Neural cell (in vitro differentiated cells): ENCODE results near the gene SPATA31E1. TPM values are rescaled to one million over a fixed set of nuclear protein-coding genes. Genes with fewer than 3 reads are reported as not detected.
"Not testable (repeated sequence)": the region's sequence is repeated elsewhere in the genome, so short reads cannot be mapped to it uniquely, and the experiment has no call there.

ENCODE experiments used
- H2AFZ ChIP-seq: fragments of 200-600, 300-800 bp; sonication (generic), shearing (Covaris generic); 2 replicates; pipeline ENCODE4 v1.6.0; 2014; ENCODE audit warnings: low read depth, mild to moderate bottlenecking, antibody characterized with exemption, low read length, moderate library complexity
- H3F3A ChIP-seq: fragments of 200-600 bp; shearing (Covaris generic); 2 replicates; pipeline ENCODE4 v1.6.1; 2016; ENCODE audit warnings: mild to moderate bottlenecking, moderate library complexity, mixed read lengths, antibody characterized with exemption, low read length; ENCODE audit not compliant: insufficient read depth, poor library complexity, severe bottlenecking
- H3K27ac ChIP-seq: fragments of 200-600, 300-800 bp; sonication (generic), shearing (Covaris generic); 2 replicates; pipeline ENCODE4 v1.5.1; 2014; ENCODE audit warnings: mild to moderate bottlenecking, low read length, moderate library complexity
- H3K27me3 ChIP-seq: fragments of 300-800, 200-600 bp; sonication (generic), shearing (Covaris generic); 2 replicates; pipeline ENCODE4 v1.6.0; 2014; ENCODE audit warnings: mild to moderate bottlenecking, low read depth, low read length, moderate library complexity; ENCODE audit not compliant: insufficient read depth
- H3K36me3 ChIP-seq: fragments of 300-800, 200-600 bp; sonication (generic), shearing (Covaris generic); 2 replicates; pipeline ENCODE4 v1.5.1; 2014; ENCODE audit warnings: mild to moderate bottlenecking, antibody characterized with exemption, low read length, moderate library complexity; ENCODE audit not compliant: insufficient read depth
- H3K4me2 ChIP-seq: fragments of 300-800, 200-600 bp; sonication (generic), shearing (Covaris generic); 2 replicates; pipeline ENCODE4 v1.6.0; 2014; ENCODE audit warnings: mild to moderate bottlenecking, low read length
- H3K4me3 ChIP-seq: fragments of 300-800, 200-600 bp; sonication (generic), shearing (Covaris generic); 2 replicates; pipeline ENCODE4 v1.5.1; 2014; ENCODE audit warnings: mild to moderate bottlenecking, low read length, moderate library complexity
- H3K79me2 ChIP-seq: fragments of 200-600 bp; shearing (Covaris generic); replicated peaks from 2 replicates; pipeline ENCODE4 v1.6.0; 2014; ENCODE audit warnings: mild to moderate bottlenecking, low read length, moderate library complexity; ENCODE audit not compliant: insufficient read depth
- H3K9ac ChIP-seq: fragments of 300-800, 200-600 bp; sonication (generic), shearing (Covaris generic); 2 replicates; pipeline ENCODE4 v1.6.1; 2016; ENCODE audit warnings: mild to moderate bottlenecking, low read length, mixed read lengths
- H3K9me2 ChIP-seq: fragments of 200-600 bp; shearing (Covaris generic); 2 replicates; pipeline ENCODE4 v1.6.1; 2016; ENCODE audit warnings: mild to moderate bottlenecking, low read length, mixed read lengths; ENCODE audit not compliant: insufficient read depth
- H3K9me3 ChIP-seq: fragments of 200-600, 300-800 bp; sonication (generic), shearing (Covaris generic); 2 replicates; pipeline ENCODE4 v1.6.1; 2016; ENCODE audit warnings: mild to moderate bottlenecking, mixed run types, low read length, moderate library complexity, mixed read lengths
- H4K20me1 ChIP-seq: fragments of 200-600 bp; shearing (Covaris generic); 2 replicates; pipeline ENCODE4 v1.6.1; 2016; ENCODE audit warnings: mild to moderate bottlenecking, mixed run types; ENCODE audit not compliant: insufficient read depth
- CTCF ChIP-seq: fragments of 450-650 bp; IDR thresholded peaks from 2 replicates; pipeline ENCODE4 v1.5.1; 2014; ENCODE audit warnings: antibody characterized with exemption, mild to moderate bottlenecking, moderate library complexity; ENCODE audit not compliant: poor library complexity, severe bottlenecking
- MXI1 ChIP-seq: fragments of 450-650 bp; conservative IDR thresholded peaks from 2 replicates; pipeline ENCODE4 v1.6.1; 2014; ENCODE audit warnings: antibody characterized with exemption, mild to moderate bottlenecking; ENCODE audit not compliant: poor library complexity, severe bottlenecking
- REST ChIP-seq: IDR thresholded peaks from 2 replicates; pipeline ENCODE4 v1.6.1; 2012; ENCODE audit warnings: borderline replicate concordance
- SMC3 ChIP-seq: fragments of 450-650 bp; conservative IDR thresholded peaks from 2 replicates; pipeline ENCODE4 v1.6.1; 2014; ENCODE audit warnings: antibody characterized with exemption, mild to moderate bottlenecking, moderate library complexity; ENCODE audit not compliant: poor library complexity
- TAF1 ChIP-seq: IDR thresholded peaks from 2 replicates; pipeline ENCODE4 v1.6.1; 2012; ENCODE audit warnings: low read depth
- polyA plus RNA-seq: library from polyadenylated mRNA; depleted of rRNA; stranded (reverse); fragments of >200 nt; gene quantifications from 2 replicates; pipeline ENCODE4 v1.2.3, GENCODE V29; 2014

Gene SPATA31E1
- polyA plus RNA-seq, 1 donor from 2014 or later: not detected

GRCh38 chr9:87842878-87843585 lies 39.6 kb upstream of the SPATA31E1 start:
- Histone ChIP-seq H3K27ac (no peak overlapping the region), H3K9me3 (no peaks in the 10 kb centered on the region), H3K9me2 (no peaks in the 10 kb centered on the region), H3K9ac (no peak overlapping the region), H3K36me3 (no peaks in the 10 kb centered on the region), H3K4me3 (no peak overlapping the region), H4K20me1 (no peaks in the 10 kb centered on the region), H3K79me2 (no peaks in the 10 kb centered on the region), H3F3A (no peaks in the 10 kb centered on the region), H3K27me3 (no peaks in the 10 kb centered on the region), H2AFZ (no peak overlapping the region), H3K4me2 (no peak overlapping the region)
- TF ChIP-seq TAF1 (no peak), CTCF (no peak), MXI1 (no peak)

GRCh38 chr9:87844506-87844905 lies 38.2 kb upstream of the SPATA31E1 start:
- H3F3A ChIP-seq: no peaks in the 10 kb centered on the region
- no peaks in the 10 kb centered on the region for H4K20me1 ChIP-seq
- no peaks in the 10 kb centered on the region for H3K79me2 ChIP-seq
- no peak overlapping the region for H2AFZ ChIP-seq
- no peaks in the 10 kb centered on the region for H3K9me3 ChIP-seq
- H3K36me3 ChIP-seq: no peaks in the 10 kb centered on the region
- H3K4me3 ChIP-seq: no peak overlapping the region
- TF ChIP-seq REST (no peak), SMC3 (no peak)
- H3K27me3 ChIP-seq: no peaks in the 10 kb centered on the region
- no peaks in the 10 kb centered on the region for H3K9me2 ChIP-seq
- H3K4me2 ChIP-seq: no peak overlapping the region
- H3K9ac ChIP-seq: no peak overlapping the region
- H3K27ac ChIP-seq: no peak overlapping the region

GRCh38 chr9:87847817-87848216 lies 34.9 kb upstream of the SPATA31E1 start:
- not testable (repeated sequence) for H3K9ac ChIP-seq, H4K20me1 ChIP-seq

More at GRCh38 chr9:87847817-87848216, 34.9 kb upstream of the SPATA31E1 start:
- not testable (repeated sequence) for H3K4me3 ChIP-seq, H3K9me2 ChIP-seq, H2AFZ ChIP-seq, H3K36me3 ChIP-seq, H3K27me3 ChIP-seq, H3K9me3 ChIP-seq, H3K79me2 ChIP-seq, H3K27ac ChIP-seq, H3F3A ChIP-seq, H3K4me2 ChIP-seq
